ENCODE data around the gene TBL1XR1.

The TBL1XR1 gene

GRCh38 chr3:177050501-177051237 lies 146.6 kb downstream of the TBL1XR1 start:
- no peak for DNase-seq
- H3K27me3 ChIP-seq: no peaks in the 10 kb centered on the region
- no peak overlapping the region for H3K27ac ChIP-seq
- peak; percentile 48 to 71 for TF ChIP-seq CTCF (IDR thresholded peaks at IDR 0.05)
- intact Hi-C loops (cut with DNase I; ENCODE audit: low total_unique reads): loop anchor here (10.0 kb wide), 1 partner anchor 1334 kb away; no protein-coding TSS in a partner anchor
- peaks cover 0 to 41% (median 11%) of the 10 kb centered on the region in 4 donors for H3K4me1 ChIP-seq
- H3K36me3 ChIP-seq: peaks cover 0 to 38% (median 16%) of the 10 kb centered on the region in 3 donors
- H3K9me3 ChIP-seq: no peaks in the 10 kb centered on the region
- no peak overlapping the region for H3K4me3 ChIP-seq

GRCh38 chr3:177045767-177046166 lies 151.5 kb downstream of the TBL1XR1 start:
- no peak for TF ChIP-seq CTCF (IDR thresholded peaks at IDR 0.05)
- no peak for DNase-seq
- intact Hi-C loops (cut with DNase I; ENCODE audit: low total_unique reads): loop anchor here (5.0 kb wide), 1 partner anchor 1287 kb away; no protein-coding TSS in a partner anchor
- Histone ChIP-seq H3K9me3 (no peaks in the 10 kb centered on the region), H3K4me1 (peaks cover 0 to 31% (median 9%) of the 10 kb centered on the region in 4 donors), H3K4me3 (no peak overlapping the region), H3K36me3 (peaks cover 24 to 55% (median 34%) of the 10 kb centered on the region in 3 donors), H3K27me3 (no peaks in the 10 kb centered on the region), H3K27ac (no peak overlapping the region)

GRCh38 chr3:177045222-177045621 lies 152.1 kb downstream of the TBL1XR1 start:
- no peak for DNase-seq
- Histone ChIP-seq H3K27me3 (no peaks in the 10 kb centered on the region), H3K9me3 (no peaks in the 10 kb centered on the region), H3K36me3 (peaks cover 24 to 55% (median 34%) of the 10 kb centered on the region in 3 donors), H3K4me1 (peaks cover 0 to 36% (median 8%) of the 10 kb centered on the region in 4 donors), H3K27ac (no peak overlapping the region), H3K4me3 (no peak overlapping the region)
- no peak for TF ChIP-seq CTCF (IDR thresholded peaks at IDR 0.05)
- intact Hi-C loops (cut with DNase I; ENCODE audit: low total_unique reads): loop anchor here (5.0 kb wide), 1 partner anchor 1287 kb away; no protein-coding TSS in a partner anchor

GRCh38 chr3:177041730-177042551 lies 155.3 kb downstream of the TBL1XR1 start:
- no peaks in the 10 kb centered on the region for H3K9me3 ChIP-seq
- H3K27ac ChIP-seq: peak overlapping the region; percentile 32 to 44
- peaks cover 36 to 42% (median 39%) of the 10 kb centered on the region in 3 donors for H3K36me3 ChIP-seq
- intact Hi-C loops (cut with DNase I; ENCODE audit: low total_unique reads): no loop called here
- DNase-seq: no peak
- no peak for TF ChIP-seq CTCF (IDR thresholded peaks at IDR 0.05)
- no peaks in the 10 kb centered on the region for H3K27me3 ChIP-seq
- peaks cover 0 to 31% (median 4%) of the 10 kb centered on the region in 4 donors for H3K4me1 ChIP-seq
- no peak overlapping the region for H3K4me3 ChIP-seq

GRCh38 chr3:177041021-177041729 lies 156.1 kb downstream of the TBL1XR1 start:
- DNase-seq: peak; percentile 68 to 75
- TF ChIP-seq CTCF (IDR thresholded peaks at IDR 0.05): no peak
- Histone ChIP-seq H3K36me3 (peaks cover 34 to 42% (median 36%) of the 10 kb centered on the region in 3 donors), H3K27ac (peak overlapping the region; percentile 32 to 44), H3K9me3 (no peaks in the 10 kb centered on the region), H3K27me3 (no peaks in the 10 kb centered on the region), H3K4me3 (no peak overlapping the region), H3K4me1 (peaks cover 0 to 33% (median 4%) of the 10 kb centered on the region in 4 donors)
- intact Hi-C loops (cut with DNase I; ENCODE audit: low total_unique reads): no loop called here

All from tibial artery (tissue), 4 donors.